MM.1S (cell line): ENCODE results near the gene EPHA6.

Experiments used
- DNase-seq: peaks from one replicate; pipeline ENCODE4 v3.0.0-alpha.2; 2015
- H2AFZ ChIP-seq: fragments of 300-600 bp; sonication (generic); 2 replicates; pipeline ENCODE4 v1.6.0; 2016; ENCODE audit warnings: antibody characterized with exemption, low read length
- H3F3A ChIP-seq: fragments of 300-600 bp; sonication (generic); 2 replicates; pipeline ENCODE4 v1.6.1; 2016; ENCODE audit warnings: mild to moderate bottlenecking, antibody characterized with exemption, low read length, moderate library complexity, mixed read lengths; ENCODE audit not compliant: insufficient read depth
- H3K27ac ChIP-seq: fragments of 300-600 bp; sonication (generic); 2 replicates; pipeline ENCODE4 v1.5.1; 2016; ENCODE audit warnings: mild to moderate bottlenecking, low read length
- H3K27me3 ChIP-seq: fragments of 300-600 bp; sonication (generic); replicated peaks from 2 replicates; pipeline ENCODE4 v1.6.0; 2016; ENCODE audit warnings: low read length; ENCODE audit not compliant: insufficient read depth
- H3K36me3 ChIP-seq: fragments of 300-600 bp; sonication (generic); replicated peaks from 2 replicates; pipeline ENCODE4 v1.6.1; 2016; ENCODE audit warnings: mild to moderate bottlenecking, low read length, mixed read lengths; ENCODE audit not compliant: insufficient read depth
- H3K4me1 ChIP-seq: fragments of 300-600 bp; sonication (generic); 2 replicates; pipeline ENCODE4 v1.6.1; 2016; ENCODE audit warnings: low read length, mixed read lengths
- H3K4me2 ChIP-seq: fragments of 300-600 bp; sonication (generic); 2 replicates; pipeline ENCODE4 v1.6.0; 2016; ENCODE audit warnings: low read depth, low read length
- H3K4me3 ChIP-seq: fragments of 300-600 bp; sonication (generic); 2 replicates; pipeline ENCODE4 v1.5.1; 2016; ENCODE audit warnings: low read length, mixed read lengths
- H3K79me2 ChIP-seq: fragments of 300-600 bp; sonication (generic); 2 replicates; pipeline ENCODE4 v1.6.1; 2016; ENCODE audit warnings: mixed run types, low read length, mixed read lengths
- H3K9ac ChIP-seq: fragments of 300-600 bp; sonication (generic); 2 replicates; pipeline ENCODE4 v1.6.1; 2016; ENCODE audit warnings: low read length, mixed read lengths
- H3K9me2 ChIP-seq: fragments of 300-600 bp; sonication (generic); replicated peaks from 2 replicates; pipeline ENCODE4 v1.6.1; 2016; ENCODE audit warnings: mild to moderate bottlenecking, low read length, mixed read lengths; ENCODE audit not compliant: insufficient read depth
- H3K9me3 ChIP-seq: fragments of 300-600 bp; sonication (generic); replicated peaks from 2 replicates; pipeline ENCODE4 v1.6.1; 2016; ENCODE audit warnings: mild to moderate bottlenecking, low read length, mixed read lengths; ENCODE audit not compliant: insufficient read depth
- H4K20me1 ChIP-seq: fragments of 300-600 bp; sonication (generic); 2 replicates; pipeline ENCODE4 v1.6.1; 2016; ENCODE audit warnings: mild to moderate bottlenecking, low read length, moderate library complexity, mixed read lengths; ENCODE audit not compliant: insufficient read depth
- CTCF ChIP-seq: fragments of 300-600 bp; sonication (generic); IDR thresholded peaks from 2 replicates; pipeline ENCODE4 v1.5.1; 2016; ENCODE audit warnings: antibody characterized with exemption, low read length, mixed read lengths
- EZH2 ChIP-seq: fragments of 300-600 bp; sonication (generic); optimal IDR thresholded peaks from 2 replicates; pipeline ENCODE3; 2017; ENCODE audit warnings: low read depth, mild to moderate bottlenecking, antibody characterized with exemption, low read length, mixed read lengths
- EZH2phosphoT487 ChIP-seq: fragments of 300-600 bp; sonication (generic); IDR thresholded peaks from 2 replicates; pipeline ENCODE4 v1.6.1; 2018; ENCODE audit warnings: antibody characterized with exemption, low read length

The EPHA6 gene

GRCh38 chr3:97712919-97713318 lies 898.5 kb downstream of the EPHA6 start:
- Histone ChIP-seq H3K4me1 (no peaks in the 10 kb centered on the region), H3K4me2 (no peak overlapping the region), H3K27me3 (no peaks in the 10 kb centered on the region), H2AFZ (no peak overlapping the region), H3K9me3 (no peaks in the 10 kb centered on the region), H3K9me2 (no peaks in the 10 kb centered on the region), H4K20me1 (no peaks in the 10 kb centered on the region; the same call in 1 of the 2 replicates), H3K4me3 (no peak overlapping the region), H3K27ac (no peak overlapping the region), H3F3A (no peaks in the 10 kb centered on the region), H3K36me3 (no peaks in the 10 kb centered on the region), H3K79me2 (no peaks in the 10 kb centered on the region), H3K9ac (no peak overlapping the region)
- TF ChIP-seq EZH2phosphoT487: no peak
- TF ChIP-seq CTCF: no peak
- TF ChIP-seq EZH2: no peak
- no peak for DNase-seq

GRCh38 chr3:97713634-97714033 lies 899.2 kb downstream of the EPHA6 start:
- Histone ChIP-seq H3K9me2 (no peaks in the 10 kb centered on the region), H3K4me3 (no peak overlapping the region), H3F3A (no peaks in the 10 kb centered on the region), H3K27me3 (no peaks in the 10 kb centered on the region), H3K9me3 (no peaks in the 10 kb centered on the region), H3K4me1 (no peaks in the 10 kb centered on the region), H4K20me1 (no peaks in the 10 kb centered on the region; the same call in 1 of the 2 replicates), H2AFZ (no peak overlapping the region), H3K9ac (no peak overlapping the region), H3K79me2 (no peaks in the 10 kb centered on the region), H3K27ac (no peak overlapping the region), H3K4me2 (no peak overlapping the region), H3K36me3 (no peaks in the 10 kb centered on the region)
- no peak for DNase-seq
- TF ChIP-seq EZH2phosphoT487 (no peak), EZH2 (no peak), CTCF (no peak)

- H3K36me3 ChIP-seq: no peaks in the 10 kb centered on the region
- DNase-seq: peak; percentile 79
- no peaks in the 10 kb centered on the region for H3K79me2 ChIP-seq
- H3K9me2 ChIP-seq: no peaks in the 10 kb centered on the region
- H4K20me1 ChIP-seq: no peaks in the 10 kb centered on the region
- no peak for TF ChIP-seq EZH2
- TF ChIP-seq CTCF: peak; percentile 95
- TF ChIP-seq EZH2phosphoT487: no peak
- no peak overlapping the region for H3K9ac ChIP-seq
- H3F3A ChIP-seq: no peaks in the 10 kb centered on the region
- no peak overlapping the region for H3K27ac ChIP-seq
- no peaks in the 10 kb centered on the region for H3K9me3 ChIP-seq
- peak overlapping the region; percentile 37; the same call in 1 of the 2 replicates for H3K4me3 ChIP-seq
- no peaks in the 10 kb centered on the region for H3K4me1 ChIP-seq
- no peaks in the 10 kb centered on the region for H3K27me3 ChIP-seq
- peak overlapping the region; percentile 38; the same call in 1 of the 2 replicates for H2AFZ ChIP-seq
- 0 out of 2 replicates have a peak overlapping the region, but pooled peaks have one; percentile 22 for H3K4me2 ChIP-seq
These were observed 904.9 kb downstream of the EPHA6 start for GRCh38 chr3:97719156-97719821.
